ENCODE data around the gene IL1RAPL2. TPM values are rescaled to one million over a fixed set of nuclear protein-coding genes. Genes with fewer than 3 reads are reported as not detected.
A peak's percentile ranks its signal among the peaks of the same experiment; 100 is the strongest.

Gene IL1RAPL2
- polyA plus RNA-seq, 1 donor = 0.16 TPM

- no peak overlapping the region for H3K4me3 ChIP-seq (ENCODE audit: low read length)
- H3K27me3 ChIP-seq (ENCODE audit: control insufficient read depth, insufficient read depth, low read length) = no peaks in the 10 kb centered on the region
- no peaks in the 10 kb centered on the region for H3K36me3 ChIP-seq (ENCODE audit: control insufficient read depth, insufficient read depth, low read length)
- no peaks in the 10 kb centered on the region for H3K9me3 ChIP-seq (ENCODE audit: control insufficient read depth, low read depth, low read length)
- no CpG with 5 or more reads among the region's 2 CpGs for WGBS (ENCODE audit: insufficient coverage, low lambda C conversion rate)
- peak in 1 of 2 donors; percentile 0 for DNase-seq
- no peaks in the 10 kb centered on the region for H3K4me1 ChIP-seq (ENCODE audit: control insufficient read depth, insufficient read depth, low read length)
- H3K27ac ChIP-seq (ENCODE audit: low read length) = no peak overlapping the region
Observed at GRCh38 chrX:105190252-105190853, 624.4 kb downstream of the IL1RAPL2 start.

- no peaks in the 10 kb centered on the region for H3K36me3 ChIP-seq (ENCODE audit: control insufficient read depth, insufficient read depth, low read length)
- no peak overlapping the region for H3K27ac ChIP-seq (ENCODE audit: low read length)
- H3K9me3 ChIP-seq (ENCODE audit: control insufficient read depth, low read depth, low read length) = no peaks in the 10 kb centered on the region
- no peaks in the 10 kb centered on the region for H3K4me1 ChIP-seq (ENCODE audit: control insufficient read depth, insufficient read depth, low read length)
- no CpG with 5 or more reads among the region's 2 CpGs for whole genome bisulfite sequencing (ENCODE audit: insufficient coverage, low lambda C conversion rate)
- DNase-seq = peak in 1 of 2 donors; percentile 1
- H3K4me3 ChIP-seq (ENCODE audit: low read length) = no peak overlapping the region
- H3K27me3 ChIP-seq (ENCODE audit: control insufficient read depth, insufficient read depth, low read length) = no peaks in the 10 kb centered on the region
Observed at GRCh38 chrX:105191878-105192277, 625.9 kb downstream of the IL1RAPL2 start.

GRCh38 chrX:105209406-105209805 is 643.4 kb downstream of the IL1RAPL2 start:
- Histone ChIP-seq H3K27me3 (ENCODE audit: control insufficient read depth, insufficient read depth, low read length) (no peaks in the 10 kb centered on the region), H3K4me1 (ENCODE audit: control insufficient read depth, insufficient read depth, low read length) (no peaks in the 10 kb centered on the region), H3K4me3 (ENCODE audit: low read length) (no peak overlapping the region), H3K36me3 (ENCODE audit: control insufficient read depth, insufficient read depth, low read length) (no peaks in the 10 kb centered on the region), H3K27ac (ENCODE audit: low read length) (no peak overlapping the region), H3K9me3 (ENCODE audit: control insufficient read depth, low read depth, low read length) (no peaks in the 10 kb centered on the region)
- no peak for DNase-seq

GRCh38 chrX:105210258-105210657 is 644.3 kb downstream of the IL1RAPL2 start:
- no CpG with 5 or more reads among the region's 2 CpGs for WGBS (ENCODE audit: insufficient coverage, low lambda C conversion rate)
- no peak overlapping the region for H3K27ac ChIP-seq (ENCODE audit: low read length)
- no peak overlapping the region for H3K4me3 ChIP-seq (ENCODE audit: low read length)
- H3K27me3 ChIP-seq (ENCODE audit: control insufficient read depth, insufficient read depth, low read length) = no peaks in the 10 kb centered on the region
- H3K9me3 ChIP-seq (ENCODE audit: control insufficient read depth, low read depth, low read length) = no peaks in the 10 kb centered on the region
- H3K4me1 ChIP-seq (ENCODE audit: control insufficient read depth, insufficient read depth, low read length) = no peaks in the 10 kb centered on the region
- no peak for DNase-seq
- H3K36me3 ChIP-seq (ENCODE audit: control insufficient read depth, insufficient read depth, low read length) = no peaks in the 10 kb centered on the region

GRCh38 chrX:105211066-105211575 is 645.1 kb downstream of the IL1RAPL2 start:
- Histone ChIP-seq H3K4me3 (ENCODE audit: low read length) (no peak overlapping the region), H3K36me3 (ENCODE audit: control insufficient read depth, insufficient read depth, low read length) (no peaks in the 10 kb centered on the region), H3K4me1 (ENCODE audit: control insufficient read depth, insufficient read depth, low read length) (no peaks in the 10 kb centered on the region), H3K27ac (ENCODE audit: low read length) (no peak overlapping the region), H3K27me3 (ENCODE audit: control insufficient read depth, insufficient read depth, low read length) (no peaks in the 10 kb centered on the region), H3K9me3 (ENCODE audit: control insufficient read depth, low read depth, low read length) (no peaks in the 10 kb centered on the region)
- WGBS (ENCODE audit: insufficient coverage, low lambda C conversion rate) = no CpG with 5 or more reads among the region's 3 CpGs
- no peak for DNase-seq

GRCh38 chrX:105219454-105220401 is 653.7 kb downstream of the IL1RAPL2 start:
- Histone ChIP-seq H3K27me3 (ENCODE audit: control insufficient read depth, insufficient read depth, low read length) (no peaks in the 10 kb centered on the region), H3K27ac (ENCODE audit: low read length) (no peak overlapping the region), H3K36me3 (ENCODE audit: control insufficient read depth, insufficient read depth, low read length) (no peaks in the 10 kb centered on the region), H3K4me3 (ENCODE audit: low read length) (no peak overlapping the region), H3K4me1 (ENCODE audit: control insufficient read depth, insufficient read depth, low read length) (no peaks in the 10 kb centered on the region), H3K9me3 (ENCODE audit: control insufficient read depth, low read depth, low read length) (peaks cover 5% of the 10 kb centered on the region)
- DNase-seq = no peak
- no CpG with 5 or more reads among the region's 26 CpGs for WGBS (ENCODE audit: insufficient coverage, low lambda C conversion rate)

GRCh38 chrX:105220636-105221035 is 654.6 kb downstream of the IL1RAPL2 start, which contains the start of gene TEX13A:
Gene TEX13A, minus strand, starts transcription at chrX:105220694. Its CDS starts 297 bp downstream, at chrX:105220397.
- Histone ChIP-seq H3K9me3 (ENCODE audit: control insufficient read depth, low read depth, low read length) (peaks cover 5% of the 10 kb centered on the region), H3K4me1 (ENCODE audit: control insufficient read depth, insufficient read depth, low read length) (no peaks in the 10 kb centered on the region), H3K27ac (ENCODE audit: low read length) (no peak within 1 kb of the TSS), H3K36me3 (ENCODE audit: control insufficient read depth, insufficient read depth, low read length) (no peaks in the 10 kb centered on the region), H3K4me3 (ENCODE audit: low read length) (no peak within 1 kb of the TSS), H3K27me3 (ENCODE audit: control insufficient read depth, insufficient read depth, low read length) (no peaks in the 10 kb centered on the region)
- DNase-seq = no peak
- no CpG with 5 or more reads among the region's 7 CpGs for WGBS (ENCODE audit: insufficient coverage, low lambda C conversion rate)

- no peaks in the 10 kb centered on the region for H3K36me3 ChIP-seq (ENCODE audit: control insufficient read depth, insufficient read depth, low read length)
- DNase-seq = peak in 1 of 2 donors; percentile 1
- peaks cover 5% of the 10 kb centered on the region for H3K9me3 ChIP-seq (ENCODE audit: control insufficient read depth, low read depth, low read length)
- no peaks in the 10 kb centered on the region for H3K27me3 ChIP-seq (ENCODE audit: control insufficient read depth, insufficient read depth, low read length)
- H3K27ac ChIP-seq (ENCODE audit: low read length) = no peak overlapping the region
- WGBS (ENCODE audit: insufficient coverage, low lambda C conversion rate) = no CpG with 5 or more reads among the region's 3 CpGs
- H3K4me1 ChIP-seq (ENCODE audit: control insufficient read depth, insufficient read depth, low read length) = no peaks in the 10 kb centered on the region
- H3K4me3 ChIP-seq (ENCODE audit: low read length) = no peak overlapping the region
Observed at GRCh38 chrX:105221374-105221773, 655.4 kb downstream of the IL1RAPL2 start.

GRCh38 chrX:105226499-105226898 is 660.5 kb downstream of the IL1RAPL2 start:
- no CpG with 5 or more reads among the region's 5 CpGs for WGBS (ENCODE audit: insufficient coverage, low lambda C conversion rate)
- Histone ChIP-seq H3K27ac (ENCODE audit: low read length) (no peak overlapping the region), H3K27me3 (ENCODE audit: control insufficient read depth, insufficient read depth, low read length) (no peaks in the 10 kb centered on the region), H3K9me3 (ENCODE audit: control insufficient read depth, low read depth, low read length) (no peaks in the 10 kb centered on the region), H3K4me1 (ENCODE audit: control insufficient read depth, insufficient read depth, low read length) (no peaks in the 10 kb centered on the region), H3K36me3 (ENCODE audit: control insufficient read depth, insufficient read depth, low read length) (no peaks in the 10 kb centered on the region), H3K4me3 (ENCODE audit: low read length) (no peak overlapping the region)
- no peak for DNase-seq

GRCh38 chrX:105228602-105229001 is 662.6 kb downstream of the IL1RAPL2 start:
- H3K4me1 ChIP-seq (ENCODE audit: control insufficient read depth, insufficient read depth, low read length) = no peaks in the 10 kb centered on the region
- no peaks in the 10 kb centered on the region for H3K36me3 ChIP-seq (ENCODE audit: control insufficient read depth, insufficient read depth, low read length)
- H3K4me3 ChIP-seq (ENCODE audit: low read length) = no peak overlapping the region
- no peak overlapping the region for H3K27ac ChIP-seq (ENCODE audit: low read length)
- no peaks in the 10 kb centered on the region for H3K9me3 ChIP-seq (ENCODE audit: control insufficient read depth, low read depth, low read length)
- no peaks in the 10 kb centered on the region for H3K27me3 ChIP-seq (ENCODE audit: control insufficient read depth, insufficient read depth, low read length)
- DNase-seq = no peak
- WGBS (ENCODE audit: insufficient coverage, low lambda C conversion rate) = no CpG with 5 or more reads among the region's 2 CpGs

All from large intestine (tissue), 3 donors.